Calu3 (cell line): ENCODE results near the gene XRCC5. TPM values are rescaled to one million over a fixed set of nuclear protein-coding genes. Genes with fewer than 3 reads are reported as not detected.

Experiments
- BruUV-seq: library from RNA; stranded (reverse); fragments of 400-500 nt; replicated peaks from 2 replicates; lab custom pipeline; 2021; lab: Mats Ljungman, UMichigan
- CTCF ChIA-PET: fragments of 300-600 bp; sonication (Branson Sonifier 250); formaldehyde crosslinking; loops from one replicate; lab custom pipeline; 2022; ENCODE audit warnings: antibody characterized with exemption; lab: Charles Lee
- DNase-seq: peaks from one replicate; pipeline ENCODE4 v3.0.0; 2022
- H3K27ac Mint-ChIP-seq: one replicate; pipeline ENCODE4 v1.8.0; 2022; ENCODE audit warnings: mixed read lengths; ENCODE audit not compliant: unreplicated experiment
- H3K27me3 Mint-ChIP-seq: one replicate; pipeline ENCODE4 v1.8.0; 2022; ENCODE audit warnings: mixed read lengths; ENCODE audit not compliant: unreplicated experiment
- H3K36me3 Mint-ChIP-seq: one replicate; pipeline ENCODE4 v1.8.0; 2022; ENCODE audit warnings: mild to moderate bottlenecking, moderate library complexity, mixed read lengths; ENCODE audit not compliant: insufficient read depth, unreplicated experiment
- H3K4me1 Mint-ChIP-seq: one replicate; pipeline ENCODE4 v1.8.0; 2022; ENCODE audit warnings: mild to moderate bottlenecking, low read depth, mixed read lengths; ENCODE audit not compliant: unreplicated experiment
- H3K4me3 Mint-ChIP-seq: one replicate; pipeline ENCODE4 v1.8.0; 2022; ENCODE audit warnings: mild to moderate bottlenecking, low read depth, moderate library complexity, mixed read lengths; ENCODE audit not compliant: unreplicated experiment
- H3K9me3 Mint-ChIP-seq: one replicate; pipeline ENCODE4 v1.8.0; 2022; ENCODE audit warnings: low read depth, mixed read lengths; ENCODE audit not compliant: unreplicated experiment
- CTCF ChIP-seq: fragments of 200-600 bp; IDR thresholded peaks from one replicate; pipeline ENCODE4 v1.8.0; 2022; ENCODE audit warnings: antibody characterized with exemption; ENCODE audit not compliant: unreplicated experiment
- intact Hi-C: fragments of 100-400 bp; cut with micrococcal nuclease; formaldehyde crosslinking; loops from one replicate; pipeline ENCODE4 v1.10.0; 2022; ENCODE audit not compliant: unreplicated experiment
- total RNA-seq: library from RNA; stranded (reverse); gene quantifications from 2 replicates; pipeline ENCODE4 v1.2.3, GENCODE V29; 2022

XRCC5 gene
- total RNA-seq, 1 experiment from 2014 or later, result 313 TPM

- H3K36me3 Mint-ChIP-seq, result peaks cover 95% of the 10 kb centered on the region
- no peak for DNase-seq
- H3K27ac Mint-ChIP-seq, result peak overlapping the region; percentile 99
- H3K4me1 Mint-ChIP-seq, result peaks cover 50% of the 10 kb centered on the region
- no peak for TF ChIP-seq CTCF
- intact Hi-C loops, result loop anchor here (2.0 kb wide), 2 partner anchors 34 to 58 kb away; partner anchors contain the start of genes PECR and TMEM169
- H3K27me3 Mint-ChIP-seq, result no peaks in the 10 kb centered on the region
- CTCF ChIA-PET, result interaction anchor here (0.9 to 1.1 kb wide), 5 partner anchors 31 to 57 kb away, joined by 3 to 8 read pairs (median 4); partner anchors contain the start of genes PECR and TMEM169
- BruUV-seq, result no TSS peak
- peak overlapping the region; percentile 84 for H3K4me3 Mint-ChIP-seq
- no peaks in the 10 kb centered on the region for H3K9me3 Mint-ChIP-seq
Observed at GRCh38 chr2:216114382-216114713, 5.2 kb downstream of the XRCC5 start.

GRCh38 chr2:216114714-216115531 is 5.8 kb downstream of the XRCC5 start:
- peaks cover 50% of the 10 kb centered on the region for H3K4me1 Mint-ChIP-seq
- intact Hi-C loops, result loop anchor here (2.0 kb wide), 2 partner anchors 34 to 58 kb away; partner anchors contain the start of genes PECR and TMEM169

GRCh38 chr2:216116418-216116817 is 7.3 kb downstream of the XRCC5 start:
- Mint-ChIP-seq H3K4me1 (peaks cover 49% of the 10 kb centered on the region), H3K9me3 (no peaks in the 10 kb centered on the region), H3K4me3 (no peak overlapping the region), H3K27ac (peak overlapping the region; percentile 69), H3K36me3 (peaks cover 91% of the 10 kb centered on the region), H3K27me3 (no peaks in the 10 kb centered on the region)
- BruUV-seq, result no TSS peak
- CTCF ChIA-PET, result no interaction called here
- no peak for TF ChIP-seq CTCF
- intact Hi-C loops, result no loop called here
- no peak for DNase-seq

More at GRCh38 chr2:216114714-216115531, 5.8 kb downstream of the XRCC5 start:
- Mint-ChIP-seq H3K9me3 (no peaks in the 10 kb centered on the region), H3K27ac (peak overlapping the region; percentile 99), H3K4me3 (peak overlapping the region; percentile 84), H3K36me3 (peaks cover 94% of the 10 kb centered on the region), H3K27me3 (no peaks in the 10 kb centered on the region)
- no TSS peak for BruUV-seq
- peak; percentile 97 for DNase-seq
- CTCF ChIA-PET, result interaction anchor here (0.9 to 1.1 kb wide), 5 partner anchors 32 to 58 kb away, joined by 3 to 8 read pairs (median 4); partner anchors contain the start of genes PECR and TMEM169
- TF ChIP-seq CTCF, result peak; percentile 87

- H3K27me3 Mint-ChIP-seq, result no peaks in the 10 kb centered on the region
- intact Hi-C loops, result no loop called here
Observed at GRCh38 chr2:216117561-216118340, 8.6 kb downstream of the XRCC5 start.

More at GRCh38 chr2:216117561-216118340, 8.6 kb downstream of the XRCC5 start:
- Mint-ChIP-seq H3K9me3 (no peaks in the 10 kb centered on the region), H3K36me3 (peaks cover 93% of the 10 kb centered on the region), H3K4me3 (no peak overlapping the region), H3K27ac (no peak overlapping the region), H3K4me1 (peaks cover 42% of the 10 kb centered on the region)
- CTCF ChIA-PET, result interaction anchor here (0.9 kb wide), 1 partner anchor 60 kb away, joined by 3 read pairs; no protein-coding TSS in a partner anchor
- no peak for DNase-seq
- TF ChIP-seq CTCF, result no peak
- no TSS peak for BruUV-seq
